C4-2B (cell line): ENCODE results near the gene RBM42.

ENCODE experiments used
- H3K27ac ChIP-seq: fragments of 450-650 bp; 2 replicates; pipeline ENCODE4 v1.5.1; 2017
- ZFX ChIP-seq: fragments of 450-650 bp; IDR thresholded peaks from 2 replicates; pipeline ENCODE4 v1.6.1; 2017
- TF ChIP-seq, protein P1 (sequence below): fragments of 450-650 bp; conservative IDR thresholded peaks from 2 replicates; pipeline ENCODE4 v1.5.1; 2017; ENCODE audit warnings: mild to moderate bottlenecking

Gene RBM42

DNA sequence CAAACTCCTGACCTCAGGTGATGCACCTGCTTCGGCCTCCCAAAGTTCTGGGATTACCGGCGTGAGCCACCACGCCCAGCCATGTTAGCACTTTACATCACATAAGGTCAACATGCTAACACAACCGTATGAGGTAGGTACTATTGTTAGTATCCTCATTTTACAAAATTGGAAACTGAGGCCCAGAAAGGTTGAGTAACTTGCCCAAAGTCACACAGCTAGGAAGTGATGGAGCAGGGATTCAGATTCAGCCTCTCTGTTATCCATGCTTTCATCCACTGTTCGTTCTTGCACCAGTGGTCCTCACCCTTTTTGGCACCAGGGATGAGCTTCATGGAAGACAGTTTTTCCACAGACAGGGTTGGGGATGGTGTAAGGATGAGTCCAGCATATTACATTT, 27.9 kb downstream of the RBM42 start:
- TF ChIP-seq, protein P1, sequence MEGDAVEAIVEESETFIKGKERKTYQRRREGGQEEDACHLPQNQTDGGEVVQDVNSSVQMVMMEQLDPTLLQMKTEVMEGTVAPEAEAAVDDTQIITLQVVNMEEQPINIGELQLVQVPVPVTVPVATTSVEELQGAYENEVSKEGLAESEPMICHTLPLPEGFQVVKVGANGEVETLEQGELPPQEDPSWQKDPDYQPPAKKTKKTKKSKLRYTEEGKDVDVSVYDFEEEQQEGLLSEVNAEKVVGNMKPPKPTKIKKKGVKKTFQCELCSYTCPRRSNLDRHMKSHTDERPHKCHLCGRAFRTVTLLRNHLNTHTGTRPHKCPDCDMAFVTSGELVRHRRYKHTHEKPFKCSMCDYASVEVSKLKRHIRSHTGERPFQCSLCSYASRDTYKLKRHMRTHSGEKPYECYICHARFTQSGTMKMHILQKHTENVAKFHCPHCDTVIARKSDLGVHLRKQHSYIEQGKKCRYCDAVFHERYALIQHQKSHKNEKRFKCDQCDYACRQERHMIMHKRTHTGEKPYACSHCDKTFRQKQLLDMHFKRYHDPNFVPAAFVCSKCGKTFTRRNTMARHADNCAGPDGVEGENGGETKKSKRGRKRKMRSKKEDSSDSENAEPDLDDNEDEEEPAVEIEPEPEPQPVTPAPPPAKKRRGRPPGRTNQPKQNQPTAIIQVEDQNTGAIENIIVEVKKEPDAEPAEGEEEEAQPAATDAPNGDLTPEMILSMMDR, result no peak
- no peak for TF ChIP-seq ZFX
- H3K27ac ChIP-seq, result no peak overlapping the region

DNA sequence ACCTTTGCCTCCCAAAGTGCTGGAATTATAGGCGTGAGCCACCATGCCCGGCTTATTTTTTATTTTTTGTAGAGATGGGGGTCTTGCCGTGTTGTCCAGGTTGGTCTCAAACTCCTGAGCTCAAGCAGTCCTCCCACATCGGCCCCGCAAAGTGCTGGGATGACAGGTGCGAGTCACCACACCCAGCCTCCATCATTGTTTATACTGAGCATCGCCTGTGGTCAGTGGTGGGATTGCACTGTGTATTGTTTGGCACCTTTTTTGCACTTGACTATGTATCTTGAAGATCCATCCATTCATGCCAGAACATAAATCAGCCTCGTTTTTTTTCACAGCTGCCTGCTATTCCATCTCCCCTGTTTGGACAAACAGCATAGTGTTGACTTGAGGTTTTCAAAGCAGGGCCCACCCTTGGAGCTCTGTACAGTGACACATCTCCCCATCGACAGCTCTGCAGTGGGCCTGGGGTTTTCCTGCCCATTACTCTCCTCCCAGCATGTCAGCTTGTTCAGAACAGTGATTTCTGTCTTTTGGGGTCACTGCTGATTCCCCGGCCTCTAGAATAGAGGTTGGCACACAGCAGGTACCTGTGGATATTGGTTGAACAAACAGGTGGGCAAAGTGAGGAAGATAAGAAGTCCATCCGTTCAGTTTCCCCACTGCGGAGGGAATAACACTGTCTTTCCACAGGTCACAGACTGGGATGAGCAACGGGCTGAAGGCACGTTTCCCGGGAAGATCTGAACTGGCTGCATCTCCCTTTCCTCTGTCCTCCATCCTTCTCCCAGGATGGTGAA, 29.3 kb downstream of the RBM42 start:
- H3K27ac ChIP-seq, result no peak overlapping the region
- TF ChIP-seq ZFX, result no peak
- TF ChIP-seq, protein P1, result no peak

DNA sequence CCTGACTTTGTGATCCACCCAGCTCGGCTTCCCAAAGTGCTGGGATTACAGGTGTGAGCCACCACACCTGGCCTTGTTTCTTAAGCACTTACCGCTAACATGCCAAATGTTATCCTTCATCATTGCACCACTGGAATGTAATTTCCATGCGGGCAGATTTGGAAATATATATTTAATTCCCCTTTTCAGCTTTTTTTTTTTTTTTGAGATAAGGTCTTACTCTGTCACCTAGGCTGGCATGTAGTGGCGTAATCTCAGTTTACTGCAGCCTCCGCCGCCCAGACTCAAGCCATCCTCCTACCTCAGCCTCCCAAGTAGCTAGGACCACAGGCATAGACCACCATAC, 33.1 kb downstream of the RBM42 start:
- H3K27ac ChIP-seq, result no peak overlapping the region
- TF ChIP-seq, protein P1, result no peak
- TF ChIP-seq ZFX, result no peak

DNA sequence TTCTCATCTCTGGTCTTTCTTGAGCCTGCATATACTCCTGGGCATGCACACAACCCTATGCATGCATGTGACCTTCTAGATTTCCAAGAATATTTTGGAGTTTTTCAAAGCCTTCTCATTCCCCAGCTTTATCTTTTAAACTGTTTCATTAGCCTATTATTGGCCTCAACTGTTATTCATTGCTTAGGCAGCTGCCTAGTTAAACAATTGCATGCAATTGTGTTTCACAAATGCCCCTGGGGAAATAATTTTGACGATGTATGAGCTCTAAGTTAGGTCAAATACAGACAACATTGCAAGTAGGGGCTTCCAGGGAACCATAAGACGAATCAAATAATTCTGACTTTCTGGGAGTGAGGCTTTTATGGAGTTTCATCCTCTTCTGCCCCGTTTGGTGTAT, 35.1 kb downstream of the RBM42 start:
- TF ChIP-seq, protein P1, result no peak
- TF ChIP-seq ZFX, result no peak
- no peak overlapping the region for H3K27ac ChIP-seq

DNA sequence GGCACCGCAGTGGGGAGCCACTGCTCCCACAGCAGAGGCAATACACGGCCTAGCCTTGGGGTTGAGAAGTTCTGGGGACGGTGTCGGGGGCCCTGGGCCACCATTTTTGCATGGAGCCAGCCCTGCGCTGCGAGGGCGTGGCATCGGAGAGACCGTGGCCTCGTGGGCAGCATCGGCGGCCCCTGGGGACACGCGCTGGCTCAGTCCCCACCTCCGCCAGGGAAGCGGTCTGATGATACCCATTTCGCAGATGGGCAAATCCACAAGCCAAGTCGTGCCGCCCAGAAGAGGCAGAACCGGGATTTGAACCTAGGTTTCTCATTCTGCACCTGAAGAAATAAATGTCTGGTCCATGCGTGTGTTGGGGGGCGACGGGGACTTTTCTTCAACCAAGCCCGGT, 36.3 kb downstream of the RBM42 start:
- no peak for TF ChIP-seq ZFX
- TF ChIP-seq, protein P1, result no peak
- no peak overlapping the region for H3K27ac ChIP-seq

DNA sequence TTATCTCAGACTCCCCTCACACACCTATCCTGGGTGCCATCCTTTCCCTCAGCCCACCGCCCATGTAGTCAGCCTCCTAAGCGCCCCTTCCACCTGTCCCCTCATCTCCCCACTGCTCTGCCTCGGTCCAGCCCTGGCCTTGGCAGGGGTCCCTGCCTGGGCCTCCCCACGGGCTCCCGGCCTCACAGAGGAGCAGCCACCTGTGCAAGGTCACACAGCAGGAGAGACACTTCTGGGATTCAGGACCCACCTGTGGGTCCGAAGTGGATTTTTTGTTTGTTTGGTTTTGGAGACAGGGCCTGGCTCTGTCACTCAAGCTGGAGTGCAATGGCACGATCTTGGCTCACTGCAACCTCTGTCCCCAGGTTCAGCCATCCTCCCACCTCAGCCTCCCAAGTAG, 36.8 kb downstream of the RBM42 start:
- H3K27ac ChIP-seq, result no peak overlapping the region
- TF ChIP-seq, protein P1, result no peak
- no peak for TF ChIP-seq ZFX

DNA sequence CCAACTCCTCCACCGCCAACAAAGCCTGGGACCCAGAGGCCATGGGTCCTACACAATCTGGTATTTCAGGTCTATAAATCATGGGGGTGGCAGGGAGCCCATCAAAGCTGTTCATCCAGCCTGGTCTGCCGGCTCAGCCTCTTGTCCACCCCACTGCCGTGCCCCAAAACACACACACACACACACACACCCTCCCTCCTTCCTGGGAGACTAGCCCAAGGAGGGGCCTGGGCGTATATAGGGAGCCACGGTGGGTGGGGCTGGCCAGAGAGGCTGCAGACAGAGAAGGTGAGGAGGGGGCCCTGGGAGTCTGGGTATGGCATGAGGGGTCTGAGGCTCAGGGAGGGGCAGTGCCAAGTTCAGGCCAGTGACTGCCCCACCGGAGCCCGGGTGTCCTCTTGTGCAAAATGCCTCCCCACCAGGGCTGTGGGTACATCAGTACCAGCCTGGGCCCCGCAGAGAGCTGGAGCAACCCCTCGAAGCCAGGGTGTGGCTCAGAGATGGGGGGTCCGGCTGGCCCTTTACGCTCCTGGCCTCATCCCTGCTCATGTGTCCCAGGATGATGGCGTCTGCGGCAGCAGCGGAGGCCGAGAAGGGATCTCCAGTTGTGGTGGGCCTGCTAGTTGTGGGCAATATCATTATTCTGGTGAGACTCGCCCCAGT, 37.5 kb downstream of the RBM42 start, which contains the start of gene UPK1A:
TSS of gene UPK1A (plus strand) at position 267 of the 663 bp plus-strand sequence. CDS start at position 563, 296 bp downstream.
- H3K27ac ChIP-seq, result no peak within 1 kb of the TSS
- TF ChIP-seq ZFX, result no peak
- TF ChIP-seq, protein P1, result no peak
